K562 (cell line): ENCODE results near the gene RPP38. TPM values are rescaled to one million over a fixed set of nuclear protein-coding genes. Genes with fewer than 3 reads are reported as not detected.

Source experiments
- ATAC-seq: fragments of 200-7000 bp; cut with Tn5 transposase; 3 replicates; pipeline ENCODE4 v1.9.1; 2020; ENCODE audit warnings: moderate library complexity
- BruUV-seq: library from RNA; stranded (reverse); fragments of 400-500 nt; replicated peaks from 2 replicates; lab custom pipeline; 2021; lab: Mats Ljungman, UMichigan
- CTCF ChIA-PET: fragments of 300-600 bp; formaldehyde crosslinking; extraction: SDS; loops from one replicate; lab custom pipeline; 2021; ENCODE audit warnings: low intra/inter-chr PET ratio; lab: Yijun Ruan, JAX
- POLR2A ChIA-PET: fragments of 300-600, 350-650 bp; sonication (Branson Sonifier 250); formaldehyde crosslinking; extraction: SDS; loops from one replicate; lab custom pipeline; 2021; ENCODE audit warnings: antibody characterized with exemption, inconsistent platforms; lab: Yijun Ruan, JAX
- DNase-seq, 4 experiments: peaks; one replicate each; pipeline versions ENCODE4 v3.0.0 to v3.0.0-alpha.2; 2011 to 2018; ENCODE audit warnings: low spot score in 3 of 4, mixed read lengths in 3 of 4; ENCODE audit errors: extremely low read depth in 1 of 4
- FAIRE-seq: peaks from 2 replicates; lab custom pipeline; 2011; peaks lifted over from hg19 to GRCh38; lab: Jason Lieb, UNC
- H2AFZ ChIP-seq: 2 replicates; pipeline ENCODE4 v1.6.0; 2011; ENCODE audit warnings: low read depth, low read length, control low read depth, inconsistent platforms
- H3K27ac ChIP-seq: fragments of 200-600 bp; 3 replicates; pipeline ENCODE4 v1.8.0; 2011; ENCODE audit warnings: low read depth, mild to moderate bottlenecking, control low read depth, inconsistent platforms, low read length, moderate library complexity, mixed read lengths; ENCODE audit errors: extremely low read depth
- H3K27me3 ChIP-seq, 2 experiments: fragments of 300-600 bp in 1 of 2; 2 replicates in 1 of 2; 3 replicates in 1 of 2; pipeline versions ENCODE4 v1.6.0 to v1.8.0; 2011; ENCODE audit warnings: inconsistent platforms in 2 of 2, low read length in 2 of 2, mild to moderate bottlenecking in 1 of 2, mixed read lengths in 1 of 2, moderate library complexity in 1 of 2; ENCODE audit not compliant: control insufficient read depth in 2 of 2, insufficient read depth in 2 of 2
- H3K36me3 ChIP-seq: fragments of 300-600 bp; 3 replicates; pipeline ENCODE4 v1.8.0; 2011; ENCODE audit warnings: mild to moderate bottlenecking, low read length, inconsistent platforms; ENCODE audit not compliant: control insufficient read depth, insufficient read depth
- H3K4me1 ChIP-seq, 2 experiments: fragments of 200-600 bp in 1 of 2; replicated peaks in 1 of 2; 2 replicates in 1 of 2; 3 replicates in 1 of 2; pipeline versions ENCODE4 v1.5.1 to v1.8.0; 2011; ENCODE audit warnings: inconsistent platforms in 2 of 2, low read length in 2 of 2, mild to moderate bottlenecking in 1 of 2, mixed read lengths in 1 of 2, moderate library complexity in 1 of 2; ENCODE audit not compliant: control insufficient read depth in 2 of 2, insufficient read depth in 2 of 2
- H3K4me2 ChIP-seq: 2 replicates; pipeline ENCODE4 v1.6.1; 2011; ENCODE audit warnings: low read length, control low read depth, inconsistent platforms, mixed read lengths; ENCODE audit not compliant: insufficient read depth
- H3K4me3 ChIP-seq: fragments of 200-600 bp; sonication (generic), shearing (Covaris generic); 2 replicates; pipeline ENCODE4 v1.5.1; 2016; ENCODE audit warnings: control low read depth, inconsistent platforms
- H3K79me2 ChIP-seq: fragments of 200-600 bp; 3 replicates; pipeline ENCODE4 v1.8.0; 2011; ENCODE audit warnings: low read length, inconsistent platforms; ENCODE audit not compliant: control insufficient read depth, insufficient read depth
- H3K9ac ChIP-seq, 2 experiments: 2 replicates each; pipeline versions ENCODE4 v1.6.0 to v1.6.1; 2011; ENCODE audit warnings: low read depth in 2 of 2, low read length in 2 of 2, control low read depth in 1 of 2, inconsistent platforms in 1 of 2, mild to moderate bottlenecking in 1 of 2, mixed read lengths in 1 of 2; ENCODE audit not compliant: insufficient read depth in 1 of 2
- H3K9me1 ChIP-seq: one replicate; pipeline ENCODE4 v1.6.0; 2011; ENCODE audit warnings: inconsistent platforms, mild to moderate bottlenecking, low read length, moderate library complexity; ENCODE audit not compliant: control insufficient read depth, insufficient read depth
- H3K9me3 ChIP-seq: replicated peaks from 2 replicates; pipeline ENCODE4 v1.5.1; 2011; ENCODE audit warnings: low read depth, low read length, inconsistent platforms; ENCODE audit not compliant: control insufficient read depth, insufficient read depth
- H4K20me1 ChIP-seq: replicated peaks from 2 replicates; pipeline ENCODE4 v1.6.1; 2011; ENCODE audit warnings: low read length, inconsistent platforms, mixed read lengths; ENCODE audit not compliant: control insufficient read depth, insufficient read depth
- BCOR ChIP-seq: fragments of 450-650 bp; IDR thresholded peaks from 2 replicates; pipeline ENCODE4 v1.6.1; 2016
- DNMT1 ChIP-seq: fragments of 450-650 bp; IDR thresholded peaks from 2 replicates; pipeline ENCODE4 v1.6.1; 2016; ENCODE audit warnings: antibody characterized with exemption, mild to moderate bottlenecking
- FUS ChIP-seq: fragments of 200-400 bp; formaldehyde crosslinking; optimal IDR thresholded peaks from 2 replicates; pipeline ENCODE3; 2017; ENCODE audit warnings: low read depth, low read length
- GABPA ChIP-seq: fragments of 200-800 bp; sonication (Bioruptor generic); conservative IDR thresholded peaks from 2 replicates; pipeline ENCODE4 v1.6.1; 2016; ENCODE audit warnings: low read depth, missing genetic modification characterization, missing compliant biosample characterization
- RBM25 ChIP-seq: fragments of 200-400 bp; formaldehyde crosslinking; IDR thresholded peaks from 2 replicates; pipeline ENCODE4 v1.6.1; 2018; ENCODE audit warnings: low read length, low read depth, moderate library complexity; ENCODE audit not compliant: severe bottlenecking
- RCOR1 ChIP-seq, 2 experiments: IDR thresholded peaks; 2 replicates each; pipeline ENCODE4 v1.6.1; 2012; ENCODE audit warnings: low read depth in 2 of 2, low read length in 2 of 2, borderline replicate concordance in 1 of 2, improper control_type of control experiment in 1 of 2
- ZFP36 ChIP-seq: fragments of 150-350 bp; IDR thresholded peaks from 2 replicates; pipeline ENCODE4 v1.6.1; 2018; ENCODE audit warnings: low read length, low read depth; ENCODE audit not compliant: partially characterized antibody
- WGBS: fragments of 100-300 bp; shearing (Covaris generic); methylation state at CpG from one replicate; pipeline ENCODE4 v1.1.6; 2016; ENCODE audit warnings: low coverage, mixed read lengths; ENCODE audit not compliant: insufficient coverage; ENCODE audit errors: missing lambda C conversion rate; 5-methylcytosine and 5-hydroxymethylcytosine counted together
- in situ Hi-C: fragments of 300-500 bp; cut with MboI; formaldehyde crosslinking; loops from 4 replicates; pipeline ENCODE4 v1.15.0; 2018; ENCODE audit warnings: inconsistent platforms, mixed read lengths
- intact Hi-C: fragments of 100-400 bp; cut with micrococcal nuclease; formaldehyde crosslinking; loops from 2 replicates; pipeline ENCODE4 v1.14.2; 2022
- polyA plus RNA-seq, 8 experiments: library from polyadenylated mRNA; depleted of rRNA in 4 of 8; stranded (reverse) in 5 of 8; unstranded in 3 of 8; fragments of >200 nt; fragmentation: Nextera tagmentation in 2 of 8; fragmentation: Illumina TruSeq in 1 of 8; extraction: Ambion mirVana in 2 of 8; extraction: Trizol in 1 of 8; gene quantifications; 2 replicates each; pipeline versions ENCODE4 v1.2.1 to v1.2.3, GENCODE V29; 2011 to 2014; ENCODE audit warnings: inconsistent platforms in 1 of 8, missing spikeins in 1 of 8
- total RNA-seq, 7 experiments: library from RNA; depleted of rRNA in 6 of 7; stranded (reverse); fragments of >200 nt in 6 of 7; fragmentation: Illumina TruSeq in 2 of 7; extraction: Trizol in 2 of 7; gene quantifications; 2 replicates each; pipeline versions ENCODE4 v1.2.1 to v1.2.3, GENCODE V29; 2011 to 2021; ENCODE audit warnings: low replicate concordance in 1 of 7

The RPP38 gene
- total and polyA plus RNA-seq, 9 of the 15 experiments (the other 6 are each of a cell fraction or from before 2014, with no cell fraction given), result 26.3 to 58.6 (median 33.8) TPM

GRCh38 chr10:15146366-15146765 lies 49.2 kb downstream of the RPP38 start:
- peaks cover 0 to 5% of the 10 kb centered on the region in 2 experiments; a peak in 1 of 5 replicates for H3K4me1 ChIP-seq
- intact Hi-C loops (no loop called here), in situ Hi-C loops (no loop called here)
- no peak overlapping the region for H2AFZ ChIP-seq
- H3K9me3 ChIP-seq, result no peaks in the 10 kb centered on the region; the same call in 1 of the 2 replicates
- H3K27me3 ChIP-seq, result no peaks in the 10 kb centered on the region
- H3K36me3 ChIP-seq, result no peaks in the 10 kb centered on the region
- DNase-seq, result no peak
- H4K20me1 ChIP-seq, result no peaks in the 10 kb centered on the region; the same call in 1 of the 2 replicates
- no peaks in the 10 kb centered on the region for H3K79me2 ChIP-seq
- H3K9ac ChIP-seq, result no peak overlapping the region
- peak; percentile 35 for FAIRE-seq
- TF ChIP-seq FUS, result no peak
- peak; percentile 60 for TF ChIP-seq GABPA (tag)
- H3K4me2 ChIP-seq, result no peak overlapping the region
- 21% methylated on average over 7 of the region's 7 CpGs for WGBS
- POLR2A ChIA-PET, result no interaction called here
- no peaks in the 10 kb centered on the region for H3K9me1 ChIP-seq
- CTCF ChIA-PET, result no interaction called here
- ATAC-seq, result peak; percentile 64; the same call in 2 of the 3 replicates
- no peak overlapping the region for H3K27ac ChIP-seq
- no peak overlapping the region for H3K4me3 ChIP-seq
- no TSS peak for BruUV-seq

- H2AFZ ChIP-seq, result no peak overlapping the region
- DNase-seq (no peak), ATAC-seq (no peak), FAIRE-seq (peak; percentile 32)
- no peaks in the 10 kb centered on the region for H3K4me1 ChIP-seq
- ChIA-PET POLR2A (no interaction called here), CTCF (no interaction called here)
- no peaks in the 10 kb centered on the region for H3K36me3 ChIP-seq
- no peaks in the 10 kb centered on the region for H3K79me2 ChIP-seq
- intact Hi-C loops, result no loop called here
- H3K4me2 ChIP-seq, result no peak overlapping the region
- no peaks in the 10 kb centered on the region for H3K27me3 ChIP-seq
- no peak overlapping the region for H3K27ac ChIP-seq
- no peaks in the 10 kb centered on the region; the same call in 1 of the 2 replicates for H3K9me3 ChIP-seq
- H4K20me1 ChIP-seq, result no peaks in the 10 kb centered on the region; the same call in 1 of the 2 replicates
- H3K9me1 ChIP-seq, result no peaks in the 10 kb centered on the region
- in situ Hi-C loops, result no loop called here
- no peak overlapping the region for H3K4me3 ChIP-seq
- H3K9ac ChIP-seq, result no peak overlapping the region
- no TSS peak for BruUV-seq
- WGBS, result 41% methylated on average over 4 of the region's 4 CpGs
- TF ChIP-seq ZFP36, result peak; percentile 65
- peak; percentile 85 for TF ChIP-seq BCOR
- peak; percentile 93 for TF ChIP-seq RBM25
- no peak for TF ChIP-seq DNMT1
- TF ChIP-seq RCOR1 (IDR thresholded peaks at IDR 0.05; ENCODE audit: borderline replicate concordance in 1 of 2, low read depth in 2 of 2, low read length in 2 of 2), result peak in 1 of 2 experiments; percentile 37; a peak in 1 of 4 replicates
Observed at GRCh38 chr10:15147594-15148392, 50.6 kb downstream of the RPP38 start.
